CD14-positive monocyte (primary cell): ENCODE data around the gene SRPRB. TPM values are rescaled to one million over a fixed set of nuclear protein-coding genes. Genes with fewer than 3 reads are reported as not detected.

Source experiments
- DNase-seq, 3 donors: peaks; one replicate each; pipeline ENCODE4 v3.0.0-alpha.2; 2011 to 2022
- H2AFZ ChIP-seq: 2 replicates; pipeline ENCODE4 v1.6.0; 2012; ENCODE audit warnings: mild to moderate bottlenecking, low read depth, low read length, inconsistent platforms; ENCODE audit not compliant: insufficient read depth, poor library complexity, severe bottlenecking
- H3K27ac ChIP-seq, 2 donors: 1 replicate in 1 of 2; 2 replicates in 1 of 2; pipeline ENCODE4 v1.5.1; 2012 to 2013; ENCODE audit warnings: low read length in 2 of 2, control low read depth in 1 of 2, inconsistent platforms in 1 of 2, low read depth in 1 of 2, mild to moderate bottlenecking in 1 of 2
- H3K27me3 ChIP-seq, 2 donors: one replicate each; pipeline versions ENCODE4 v1.6.0 to v1.6.1; 2011 to 2013; ENCODE audit warnings: low read length in 2 of 2; ENCODE audit not compliant: control insufficient read depth in 2 of 2, insufficient read depth in 2 of 2
- H3K36me3 ChIP-seq, 2 donors: replicated peaks in 1 of 2; 1 replicate in 1 of 2; 2 replicates in 1 of 2; pipeline versions ENCODE4 v1.5.1 to v1.6.1; 2012 to 2013; ENCODE audit warnings: low read length in 2 of 2, control low read depth in 1 of 2, inconsistent platforms in 1 of 2, mild to moderate bottlenecking in 1 of 2; ENCODE audit not compliant: insufficient read depth in 2 of 2, control insufficient read depth in 1 of 2
- H3K4me1 ChIP-seq, 2 donors: 1 replicate in 1 of 2; 2 replicates in 1 of 2; pipeline versions ENCODE4 v1.5.1 to v1.6.1; 2012 to 2013; ENCODE audit warnings: low read length in 2 of 2, control low read depth in 1 of 2, inconsistent platforms in 1 of 2, mild to moderate bottlenecking in 1 of 2, moderate library complexity in 1 of 2; ENCODE audit not compliant: insufficient read depth in 2 of 2, control insufficient read depth in 1 of 2
- H3K4me2 ChIP-seq: replicated peaks from 2 replicates; pipeline ENCODE3; 2012; ENCODE audit warnings: low read length, moderate library complexity, mild to moderate bottlenecking; ENCODE audit not compliant: poor library complexity, severe bottlenecking; ENCODE audit errors: extremely low read depth
- H3K4me3 ChIP-seq, 3 experiments: fragments of 200-600 bp in 1 of 3; sonication (generic) in 1 of 3; replicated peaks in 1 of 3; 1 replicate in 2 of 3; 2 replicates in 1 of 3; pipeline ENCODE4 v1.5.1; 2011 to 2013; ENCODE audit warnings: low read length in 3 of 3, mild to moderate bottlenecking in 3 of 3, control low read depth in 2 of 3, low read depth in 2 of 3, inconsistent platforms in 1 of 3, moderate library complexity in 1 of 3
- H3K79me2 ChIP-seq: 2 replicates; pipeline ENCODE4 v1.6.0; 2012; ENCODE audit warnings: mild to moderate bottlenecking, control low read depth, inconsistent platforms, low read length, moderate library complexity; ENCODE audit not compliant: insufficient read depth
- H3K9ac ChIP-seq: 2 replicates; pipeline ENCODE4 v1.6.0; 2017; ENCODE audit warnings: low read length, mild to moderate bottlenecking; ENCODE audit not compliant: insufficient read depth, poor library complexity, severe bottlenecking
- H3K9me3 ChIP-seq, 2 donors: replicated peaks in 1 of 2; 1 replicate in 1 of 2; 2 replicates in 1 of 2; pipeline versions ENCODE4 v1.5.1 to v1.6.1; 2012 to 2013; ENCODE audit warnings: low read length in 2 of 2, control low read depth in 1 of 2; ENCODE audit not compliant: control insufficient read depth in 1 of 2, insufficient read depth in 1 of 2
- H4K20me1 ChIP-seq: 2 replicates; pipeline ENCODE4 v1.6.0; 2012; ENCODE audit warnings: mild to moderate bottlenecking, low read length, control low read depth, moderate library complexity; ENCODE audit not compliant: insufficient read depth
- H3K27ac Mint-ChIP-seq, 7 donors: one replicate each; pipeline ENCODE4 v1.8.0; 2020; ENCODE audit warnings: mild to moderate bottlenecking in 7 of 7, mixed read lengths in 7 of 7, moderate library complexity in 6 of 7, inconsistent platforms in 2 of 7
- H3K27me3 Mint-ChIP-seq, 3 donors: one replicate each; pipeline ENCODE4 v1.8.0; 2021 to 2022; ENCODE audit warnings: low read depth in 3 of 3, mild to moderate bottlenecking in 3 of 3, mixed read lengths in 3 of 3, moderate library complexity in 3 of 3, inconsistent platforms in 1 of 3
- H3K36me3 Mint-ChIP-seq, 2 donors: one replicate each; pipeline ENCODE4 v1.8.0; 2020; ENCODE audit warnings: mixed read lengths in 2 of 2, inconsistent platforms in 1 of 2, mild to moderate bottlenecking in 1 of 2
- H3K4me1 Mint-ChIP-seq: one replicate; pipeline ENCODE4 v1.8.0; 2020; ENCODE audit warnings: mild to moderate bottlenecking, mixed read lengths
- H3K4me3 Mint-ChIP-seq, 2 donors: one replicate each; pipeline ENCODE4 v1.8.0; 2020; ENCODE audit warnings: mild to moderate bottlenecking in 2 of 2, mixed read lengths in 2 of 2, moderate library complexity in 1 of 2
- H3K9me3 Mint-ChIP-seq, 7 donors: one replicate each; pipeline ENCODE4 v1.8.0; 2020 to 2022; ENCODE audit warnings: mixed read lengths in 7 of 7, mild to moderate bottlenecking in 6 of 7, moderate library complexity in 6 of 7, inconsistent platforms in 2 of 7
- CTCF ChIP-seq: fragments of 200-600 bp; IDR thresholded peaks from one replicate; pipeline ENCODE4 v1.8.0; 2022; ENCODE audit warnings: antibody characterized with exemption, mild to moderate bottlenecking
- WGBS: methylation state at CpG from one replicate; pipeline ENCODE4 v1.1.5; 2013; ENCODE audit warnings: missing lambda C conversion rate; ENCODE audit not compliant: insufficient coverage; 5-methylcytosine and 5-hydroxymethylcytosine counted together
- intact Hi-C, 2 donors: fragments of 100-400 bp; cut with micrococcal nuclease; formaldehyde crosslinking; loops; one replicate each; pipeline versions ENCODE4 v1.15.0 to v1.15.1; 2023
- polyA plus RNA-seq, 3 donors: library from polyadenylated mRNA; depleted of rRNA in 1 of 3; unstranded in 2 of 3; stranded (reverse) in 1 of 3; fragments of 300-500 nt in 2 of 3; fragments of >200 nt in 1 of 3; fragmentation: Illumina TruSeq in 2 of 3; gene quantifications; 1 replicate in 2 of 3; 2 replicates in 1 of 3; pipeline ENCODE4 v1.2.3, GENCODE V29; 2012 to 2021

SRPRB gene
- polyA plus RNA-seq, 3 donors: 6.1 to 30.6 (median 29.9) TPM

DNA sequence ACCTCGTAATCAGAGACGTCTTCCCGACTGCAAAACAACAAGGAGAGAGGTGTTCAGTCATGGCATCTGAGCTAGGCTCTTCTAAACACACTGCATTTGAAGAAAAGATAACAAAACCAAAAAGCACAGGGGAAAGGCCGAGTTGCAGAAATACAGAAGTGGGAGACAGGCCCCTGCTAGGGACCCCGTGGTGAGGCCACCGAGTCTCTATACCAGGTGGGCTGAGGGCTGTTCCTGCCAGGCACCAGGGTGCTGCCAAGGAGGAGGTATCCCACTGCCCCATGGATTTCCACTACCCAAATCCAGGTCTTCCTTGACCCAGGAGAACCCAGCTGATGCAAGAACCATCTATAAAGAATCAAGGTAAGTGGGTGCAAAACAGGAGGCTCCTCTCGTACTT is 59.0 kb downstream of the SRPRB start:
- TF ChIP-seq CTCF: no peak
- WGBS: 100% methylated on average over 4 of the region's 7 CpGs
- intact Hi-C loops: no loop called here

GRCh38 chr3:133865136-133865855 is 59.7 kb downstream of the SRPRB start:
- TF ChIP-seq CTCF: no peak
- H4K20me1 ChIP-seq: no peaks in the 10 kb centered on the region
- no peak overlapping the region for H3K27ac ChIP-seq
- H3K79me2 ChIP-seq: no peaks in the 10 kb centered on the region
- 97% methylated on average over 4 of the region's 5 CpGs for WGBS
- no peaks in the 10 kb centered on the region for H3K9me3 Mint-ChIP-seq
- H3K4me1 ChIP-seq: no peaks in the 10 kb centered on the region
- no peaks in the 10 kb centered on the region for H3K4me1 Mint-ChIP-seq
- no peaks in the 10 kb centered on the region for H3K36me3 ChIP-seq
- H3K36me3 Mint-ChIP-seq: no peaks in the 10 kb centered on the region
- H3K4me2 ChIP-seq: no peak overlapping the region
- no peak overlapping the region for H3K27ac Mint-ChIP-seq
- no peaks in the 10 kb centered on the region for H3K9me3 ChIP-seq
- no peak for DNase-seq
- intact Hi-C loops: no loop called here
- no peak overlapping the region for H3K9ac ChIP-seq
- no peak overlapping the region for H3K4me3 Mint-ChIP-seq
- peaks cover 0 to 2% (median 2%) of the 10 kb centered on the region in 3 donors for H3K27me3 Mint-ChIP-seq
- H2AFZ ChIP-seq: no peak overlapping the region
- H3K4me3 ChIP-seq: no peak overlapping the region
- no peaks in the 10 kb centered on the region for H3K27me3 ChIP-seq

More for the DNA sequence above, 59.0 kb downstream of the SRPRB start:
- Mint-ChIP-seq H3K36me3 (no peaks in the 10 kb centered on the region), H3K9me3 (no peaks in the 10 kb centered on the region), H3K27me3 (peaks cover 0 to 2% (median 2%) of the 10 kb centered on the region in 3 donors), H3K27ac (no peak overlapping the region), H3K4me3 (no peak overlapping the region), H3K4me1 (no peaks in the 10 kb centered on the region)
- H3K4me2 ChIP-seq: no peak overlapping the region
- H3K4me1 ChIP-seq: no peaks in the 10 kb centered on the region
- no peak overlapping the region for H3K27ac ChIP-seq
- H4K20me1 ChIP-seq: no peaks in the 10 kb centered on the region
- DNase-seq: no peak
- no peaks in the 10 kb centered on the region for H3K9me3 ChIP-seq
- no peak overlapping the region for H3K4me3 ChIP-seq
- no peaks in the 10 kb centered on the region for H3K36me3 ChIP-seq
- no peak overlapping the region for H3K9ac ChIP-seq
- H3K79me2 ChIP-seq: no peaks in the 10 kb centered on the region
- no peaks in the 10 kb centered on the region for H3K27me3 ChIP-seq
- no peak overlapping the region for H2AFZ ChIP-seq
